ENCODE results near the gene PNMA8A.

Gene PNMA8A

GRCh38 chr19:46491975-46492682, 20.8 kb upstream of the PNMA8A start:
- DNase-seq (ENCODE audit: low spot score): no peak

GRCh38 chr19:46490774-46491173, 19.4 kb upstream of the PNMA8A start:
- no peak for DNase-seq (ENCODE audit: low spot score)

DNA sequence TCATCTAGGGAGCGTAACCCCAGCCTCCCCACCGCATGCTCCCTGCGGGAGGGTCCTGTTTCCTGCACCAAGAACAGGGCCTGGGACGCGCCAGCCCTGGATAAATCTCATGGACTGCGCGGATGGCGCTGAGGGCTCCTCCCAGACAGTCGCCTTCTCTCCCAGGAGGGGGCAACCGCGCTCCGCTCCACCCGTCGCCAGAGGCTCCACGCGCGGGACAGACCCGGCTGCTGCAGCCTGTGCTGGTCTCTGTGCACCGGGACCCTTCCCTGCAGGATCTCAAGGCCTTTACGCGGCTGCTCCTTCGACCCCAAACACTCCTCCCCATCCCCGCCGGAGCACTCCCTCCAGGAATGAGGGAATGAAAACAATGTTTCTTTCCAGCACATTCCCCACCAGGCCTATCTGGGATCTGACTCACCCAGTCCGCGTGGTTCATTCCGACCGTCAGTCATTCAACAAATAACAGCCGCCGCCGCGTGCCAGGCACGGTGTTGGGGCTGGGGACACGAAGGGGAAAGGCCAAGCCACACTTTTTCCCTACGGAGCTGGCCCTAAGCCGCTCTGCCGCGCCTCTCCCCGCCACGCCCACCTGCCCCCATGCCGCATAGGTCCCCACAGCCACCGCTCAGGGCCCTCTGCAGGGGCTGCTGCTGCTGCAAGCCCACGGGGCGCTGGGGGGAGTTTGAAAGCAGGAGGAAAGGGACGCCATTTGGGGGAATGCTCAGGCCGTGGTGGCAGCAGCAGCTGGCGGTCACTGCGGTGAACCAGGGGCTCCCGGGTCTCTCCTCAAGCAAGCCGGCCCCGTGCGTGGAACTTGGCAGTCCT, 18.3 kb upstream of the PNMA8A start:
- DNase-seq (ENCODE audit: low spot score): no peak

DNA sequence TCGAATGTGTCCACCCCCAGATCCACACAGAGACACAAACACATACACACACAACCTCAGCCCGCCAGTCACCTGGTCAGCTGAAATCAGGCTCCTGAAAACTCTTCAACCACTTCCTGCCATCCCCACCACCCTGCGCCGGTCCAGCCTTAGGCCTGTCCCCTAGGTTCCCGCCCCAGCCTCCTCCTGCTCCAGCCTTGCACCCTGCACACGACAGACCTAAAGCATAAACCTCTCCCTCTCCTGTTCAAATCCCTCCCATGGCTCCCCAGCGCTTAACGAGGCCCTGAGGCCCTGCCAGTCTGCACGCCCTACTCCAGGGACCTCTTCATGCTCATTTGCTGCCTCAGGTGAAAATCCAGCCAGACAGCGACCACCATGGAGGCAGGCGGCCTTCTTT, 17.2 kb upstream of the PNMA8A start:
- DNase-seq (ENCODE audit: low spot score): no peak

- DNase-seq (ENCODE audit: low spot score): peak; percentile 66
Observed at GRCh38 chr19:46487802-46488445, 16.6 kb upstream of the PNMA8A start.

- no peak for DNase-seq (ENCODE audit: low spot score)
Observed at GRCh38 chr19:46487178-46487801, 15.9 kb upstream of the PNMA8A start.

- no peak for DNase-seq (ENCODE audit: low spot score)
Observed at GRCh38 chr19:46486358-46486757, 15.0 kb upstream of the PNMA8A start.

- no peak for DNase-seq (ENCODE audit: low spot score)
Observed at GRCh38 chr19:46484656-46485055, 13.3 kb upstream of the PNMA8A start.

- DNase-seq (ENCODE audit: low spot score): no peak
Observed at GRCh38 chr19:46482631-46483030, 11.3 kb upstream of the PNMA8A start.

DNA sequence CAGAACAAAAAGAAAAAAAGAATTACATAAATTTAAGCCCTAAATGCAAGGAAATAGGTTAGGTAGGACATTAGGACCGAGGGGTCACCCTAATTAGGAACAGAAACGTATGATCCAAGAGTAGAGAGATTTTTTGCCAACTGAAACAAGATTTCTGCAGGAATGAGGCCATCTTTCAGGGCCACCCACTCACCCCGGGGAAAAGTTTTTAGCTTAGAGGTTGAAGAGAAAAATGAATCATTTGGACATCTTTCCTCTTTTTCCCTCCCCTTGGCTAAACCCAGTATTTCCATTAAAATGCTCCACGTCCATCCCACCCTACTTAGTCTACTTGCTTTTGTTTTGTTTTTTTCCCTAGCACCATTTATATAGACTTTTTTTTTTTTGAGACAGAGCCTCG, 10.6 kb upstream of the PNMA8A start:
- no peak for DNase-seq (ENCODE audit: low spot score)

- DNase-seq (ENCODE audit: low spot score): no peak
Observed at GRCh38 chr19:46481223-46481848, 10.0 kb upstream of the PNMA8A start.

DNA sequence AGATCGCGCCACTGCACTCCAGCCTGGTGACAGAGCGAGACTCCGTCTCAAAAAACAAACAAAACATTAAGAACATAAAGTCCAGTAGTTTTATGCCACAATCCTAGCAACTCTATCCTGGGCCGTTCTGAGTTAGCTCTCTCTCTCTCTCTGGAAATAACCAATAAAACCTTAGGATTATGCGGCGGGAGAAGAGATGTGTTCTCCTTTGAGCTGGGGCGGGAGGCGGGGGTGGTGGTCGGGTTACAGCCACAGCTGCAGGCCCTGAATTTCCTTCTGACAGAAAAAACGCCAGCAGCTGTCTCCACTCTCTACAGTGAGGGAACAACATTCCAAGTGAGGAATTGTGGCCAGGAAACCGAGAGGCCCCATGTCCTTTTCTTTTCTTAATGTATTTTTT, 9.1 kb upstream of the PNMA8A start:
- DNase-seq (ENCODE audit: low spot score): no peak

DNA sequence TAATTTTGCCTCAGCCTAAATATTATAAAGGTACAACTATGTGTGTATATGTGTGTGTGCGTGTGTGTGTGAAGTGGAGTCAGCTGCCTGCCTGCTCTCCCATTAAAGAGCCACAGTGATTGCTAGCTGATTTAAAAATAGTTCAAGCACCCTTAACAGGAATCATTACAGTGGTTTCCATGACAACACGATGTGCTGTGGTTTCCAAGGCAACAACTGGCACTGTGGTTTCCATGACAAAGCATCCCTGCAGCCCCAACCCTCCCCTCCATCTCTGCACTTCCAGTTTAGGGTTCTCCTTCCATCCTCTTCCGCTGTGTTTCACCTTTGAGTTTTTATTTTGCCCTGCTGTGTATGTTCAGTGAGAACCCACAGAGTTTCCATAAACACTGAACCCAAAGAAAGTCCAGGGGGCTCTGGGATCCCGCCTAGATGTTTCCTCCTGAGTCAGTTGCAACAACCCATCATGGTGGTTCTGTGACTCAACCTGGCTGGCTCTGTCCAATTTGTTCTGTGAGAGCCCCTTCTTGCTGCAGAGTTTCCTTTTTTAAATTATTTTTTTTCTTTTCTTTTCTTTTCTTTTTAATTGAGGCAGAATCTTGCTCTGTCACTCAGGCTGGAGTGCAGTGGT, 7.1 kb upstream of the PNMA8A start:
- no peak for DNase-seq (ENCODE audit: low spot score)

DNA sequence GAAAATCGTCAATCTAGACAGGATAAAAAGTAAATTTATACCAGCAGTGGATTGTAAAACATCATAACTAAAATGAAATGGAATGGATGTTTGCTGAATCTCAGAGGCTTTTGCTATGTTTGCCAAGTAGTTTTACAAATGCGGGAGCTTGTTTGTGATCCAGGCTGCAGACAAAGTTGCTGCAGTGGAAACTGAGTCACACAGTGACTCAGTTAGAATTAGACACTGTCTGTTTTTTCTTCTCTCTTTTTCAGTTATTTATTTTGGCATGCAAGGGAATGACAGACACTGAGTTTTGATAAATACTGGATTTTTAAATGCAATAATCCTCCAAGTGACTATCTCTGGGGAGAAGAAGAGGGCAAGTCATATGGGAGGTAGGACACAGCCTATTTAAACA, 4.6 kb upstream of the PNMA8A start:
- no peak for DNase-seq (ENCODE audit: low spot score)

DNA sequence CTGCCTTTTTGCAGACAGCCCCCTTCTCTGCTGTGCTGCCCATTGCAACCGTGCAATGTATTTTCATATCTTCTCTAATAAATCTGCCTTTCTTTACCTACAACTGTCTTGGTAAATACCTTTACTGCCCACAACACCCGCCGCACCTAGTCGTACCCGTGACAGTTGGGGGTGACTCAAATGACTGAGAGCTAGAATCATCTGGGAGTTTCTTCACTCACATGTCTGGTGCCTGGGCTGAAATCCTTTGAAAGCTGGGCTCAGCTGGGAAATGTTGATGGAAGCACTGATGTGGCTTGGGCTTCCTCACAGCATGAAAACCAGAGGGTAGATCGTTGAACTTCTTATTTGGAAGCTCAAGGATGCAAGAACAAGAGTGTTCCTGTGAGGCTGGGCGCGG, 2.8 kb upstream of the PNMA8A start:
- no peak for DNase-seq (ENCODE audit: low spot score)

DNA sequence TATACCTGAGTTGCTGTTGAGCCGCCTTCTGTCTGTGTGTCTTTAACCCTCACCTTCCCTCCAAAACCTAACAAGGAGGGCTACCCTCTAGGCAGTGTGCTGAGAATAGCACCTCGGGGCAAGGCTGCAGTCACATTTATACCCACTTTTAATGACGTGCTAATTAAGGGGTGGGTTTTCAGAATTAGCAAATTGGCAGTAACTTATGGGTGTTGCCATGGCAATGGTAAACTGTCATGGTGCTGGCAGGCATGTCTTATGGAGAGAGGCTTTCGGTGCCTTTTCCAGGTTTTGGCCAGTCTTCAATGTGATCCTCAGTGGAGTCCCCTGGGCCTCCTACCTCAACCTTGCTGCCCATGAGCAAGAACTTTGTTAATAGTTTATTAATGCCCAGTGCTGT, 1.2 kb upstream of the PNMA8A start:
- DNase-seq (ENCODE audit: low spot score): no peak

DNA sequence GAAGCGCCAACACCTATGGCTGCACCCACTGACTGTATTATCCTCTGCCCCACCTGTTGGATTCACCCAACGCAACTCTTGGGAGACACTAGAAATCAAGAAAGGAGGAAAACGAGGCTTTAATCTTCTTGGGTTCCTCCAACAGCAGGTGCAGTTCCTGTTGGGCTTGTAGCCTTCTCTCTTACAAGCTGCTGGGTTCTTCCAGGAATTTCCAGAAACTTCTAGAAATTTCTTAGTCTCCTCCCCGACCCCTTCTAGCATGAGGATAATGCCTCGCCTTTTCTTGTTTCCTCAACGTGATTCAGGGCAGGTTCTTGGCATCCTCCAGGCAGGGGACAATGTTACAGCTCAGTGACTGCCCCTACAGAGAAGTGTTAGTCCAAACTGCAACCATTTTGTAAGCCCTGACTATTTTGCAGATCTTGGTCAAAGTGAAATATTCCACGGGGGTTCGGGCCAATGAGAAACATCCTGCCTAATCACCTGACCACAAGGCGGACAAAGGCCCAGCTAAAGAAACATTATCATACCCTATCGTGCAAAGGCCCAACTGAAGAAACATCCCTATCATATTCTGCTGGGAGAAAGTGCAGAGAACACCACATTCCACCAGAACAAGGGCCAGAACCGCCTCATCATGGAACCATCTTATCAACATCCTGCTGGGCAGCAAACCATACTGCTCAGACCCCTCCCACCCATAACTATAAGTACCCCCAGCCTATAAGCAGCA, 614 bp upstream of the PNMA8A start:
- no peak for DNase-seq (ENCODE audit: low spot score)

DNA sequence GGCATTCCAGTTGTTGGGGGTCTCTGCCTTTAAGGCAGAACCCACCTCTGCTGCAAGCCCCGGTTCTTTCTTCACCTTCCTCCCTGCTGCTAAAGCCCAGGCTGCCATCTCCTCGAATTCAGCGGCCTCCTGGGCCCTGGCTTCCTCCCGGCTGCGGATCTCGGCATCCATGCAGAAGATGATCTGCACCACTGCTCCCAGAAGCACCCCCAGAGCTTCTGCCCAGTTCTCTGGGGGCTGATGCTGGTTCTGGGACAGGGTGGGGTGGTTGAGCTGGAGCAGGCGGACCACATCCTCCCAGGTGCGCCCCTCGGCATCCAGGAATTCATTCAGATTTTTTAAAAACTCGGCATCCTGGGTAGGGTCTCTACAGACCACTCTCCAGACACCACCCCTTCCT, 987 bp downstream of the PNMA8A start:
- DNase-seq (ENCODE audit: low spot score): no peak

GRCh38 chr19:46469541-46470185, 1.7 kb downstream of the PNMA8A start:
- no peak for DNase-seq (ENCODE audit: low spot score)

- no peak for DNase-seq (ENCODE audit: low spot score)
Observed at GRCh38 chr19:46466536-46467196, 4.7 kb downstream of the PNMA8A start.
